GM18868 (cell line): ENCODE results near the gene ATP6V0E1.
A peak's percentile ranks its signal among the peaks of the same experiment; 100 is the strongest.
"Not testable (repeated sequence)": the region's sequence is repeated elsewhere in the genome, so short reads cannot be mapped to it uniquely, and the experiment has no call there.

Source experiments
- ATAC-seq: cut with Tn5 transposase; IDR thresholded peaks from one replicate; pipeline ENCODE4 v1.9.1; 2021; ENCODE audit warnings: mild to moderate bottlenecking, moderate library complexity; ENCODE audit not compliant: unreplicated experiment

Gene ATP6V0E1

DNA sequence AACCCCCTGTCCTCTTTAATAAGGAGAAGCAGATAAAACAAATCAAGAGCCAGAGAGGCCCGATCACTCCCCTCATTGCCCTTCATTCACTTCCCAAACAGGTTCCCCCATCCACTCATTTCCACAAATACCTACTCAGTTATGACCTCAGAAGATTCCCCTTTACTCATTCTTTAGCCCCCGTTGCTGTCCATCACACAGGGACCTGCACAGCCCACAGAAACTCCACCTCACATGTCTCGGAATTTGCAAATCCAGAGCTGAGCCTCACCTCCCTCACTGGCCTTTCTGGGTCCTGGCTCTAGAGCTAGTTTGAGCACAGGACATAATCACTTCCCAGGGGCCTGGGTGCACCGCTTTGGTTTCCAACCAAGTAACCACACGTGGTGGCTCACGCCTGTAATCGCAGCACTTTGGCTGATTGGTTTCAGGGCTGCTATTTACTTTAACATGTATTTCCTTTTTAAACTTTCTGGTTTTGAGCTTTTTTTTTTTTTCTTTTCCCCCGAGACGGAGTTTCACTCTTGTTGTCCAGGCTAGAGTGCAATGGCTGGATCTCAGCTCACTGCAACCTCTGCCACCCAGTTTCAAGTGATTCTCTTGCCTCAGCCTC lies 17.8 kb downstream of the ATP6V0E1 start:
- ATAC-seq = peak; percentile 82

DNA sequence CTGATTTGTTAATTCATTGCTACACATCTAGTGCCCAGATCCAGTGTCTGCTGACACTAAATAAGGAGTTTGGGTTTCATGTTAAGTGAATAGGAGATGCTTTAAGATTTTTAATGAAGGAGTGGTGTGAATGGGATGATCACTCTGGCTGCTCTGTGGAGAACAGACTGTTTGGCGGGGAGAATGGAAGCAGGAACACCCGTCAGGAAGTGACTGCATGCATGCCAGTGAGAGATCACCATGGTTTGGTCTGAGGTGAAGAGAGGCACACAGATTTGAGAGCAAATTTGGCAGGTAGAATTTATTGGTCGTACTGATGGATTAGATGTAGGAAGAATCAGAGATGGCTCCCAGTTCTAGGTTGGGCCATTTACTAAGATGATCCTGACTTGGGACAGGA lies 19.8 kb downstream of the ATP6V0E1 start:
- no peak for ATAC-seq

DNA sequence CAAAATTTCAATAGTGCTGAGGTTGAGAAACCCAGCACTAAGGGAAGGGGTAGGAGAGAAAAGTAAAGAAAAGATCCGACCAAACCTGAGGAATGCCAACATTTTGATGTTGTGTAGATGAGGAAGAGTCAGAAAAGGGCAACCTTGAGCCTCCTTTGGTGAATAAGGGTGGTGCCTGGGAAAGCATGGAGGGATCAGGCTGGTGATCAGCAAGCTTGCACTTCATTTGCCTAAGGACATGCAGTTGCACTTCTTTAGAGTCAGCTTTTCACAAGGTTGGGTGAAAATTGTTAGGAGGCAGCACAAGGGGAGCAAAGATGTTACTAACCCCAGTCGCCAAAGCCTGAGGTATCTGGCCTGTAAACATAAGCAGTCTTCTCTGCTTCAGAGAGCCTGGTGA lies 20.4 kb downstream of the ATP6V0E1 start:
- no peak for ATAC-seq

DNA sequence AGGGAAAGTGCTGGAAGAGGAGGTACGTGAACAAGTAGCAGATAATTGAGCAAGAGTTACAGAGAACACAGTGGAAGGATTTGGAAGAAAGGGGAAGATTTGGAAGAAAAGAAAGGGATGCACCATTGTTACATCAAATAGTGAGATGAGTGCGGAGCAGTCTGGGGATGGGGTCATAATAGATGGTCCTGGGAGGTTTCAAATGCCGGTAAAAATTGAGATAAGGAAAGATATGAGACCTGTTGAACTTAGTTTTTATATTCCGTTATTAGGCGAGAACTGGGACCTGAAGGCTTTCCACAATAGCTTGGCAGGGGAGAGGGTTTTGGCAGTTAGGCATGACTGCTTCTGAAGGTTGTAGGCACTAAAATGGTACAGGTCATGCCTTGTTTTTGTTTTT lies 20.9 kb downstream of the ATP6V0E1 start:
- no peak for ATAC-seq

DNA sequence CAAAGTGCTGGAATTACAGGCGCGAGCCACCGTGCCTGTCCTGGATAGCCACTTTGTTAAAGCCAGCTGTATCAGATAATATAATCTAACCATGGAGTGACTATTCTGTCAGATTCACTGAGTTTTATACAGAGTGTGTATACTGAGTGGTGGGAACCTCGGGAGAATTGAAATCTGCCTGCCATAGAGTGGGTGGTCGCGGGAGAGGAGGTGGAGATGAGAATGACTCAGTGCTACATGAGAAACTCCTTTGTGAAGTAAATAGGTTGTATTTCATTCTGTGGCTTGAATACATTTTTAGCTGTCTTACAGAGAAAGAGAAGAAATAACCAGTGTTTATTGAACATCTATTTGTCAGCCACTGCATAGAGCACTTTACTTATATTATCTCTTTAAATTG lies 26.4 kb downstream of the ATP6V0E1 start:
- ATAC-seq = peak; percentile 63

DNA sequence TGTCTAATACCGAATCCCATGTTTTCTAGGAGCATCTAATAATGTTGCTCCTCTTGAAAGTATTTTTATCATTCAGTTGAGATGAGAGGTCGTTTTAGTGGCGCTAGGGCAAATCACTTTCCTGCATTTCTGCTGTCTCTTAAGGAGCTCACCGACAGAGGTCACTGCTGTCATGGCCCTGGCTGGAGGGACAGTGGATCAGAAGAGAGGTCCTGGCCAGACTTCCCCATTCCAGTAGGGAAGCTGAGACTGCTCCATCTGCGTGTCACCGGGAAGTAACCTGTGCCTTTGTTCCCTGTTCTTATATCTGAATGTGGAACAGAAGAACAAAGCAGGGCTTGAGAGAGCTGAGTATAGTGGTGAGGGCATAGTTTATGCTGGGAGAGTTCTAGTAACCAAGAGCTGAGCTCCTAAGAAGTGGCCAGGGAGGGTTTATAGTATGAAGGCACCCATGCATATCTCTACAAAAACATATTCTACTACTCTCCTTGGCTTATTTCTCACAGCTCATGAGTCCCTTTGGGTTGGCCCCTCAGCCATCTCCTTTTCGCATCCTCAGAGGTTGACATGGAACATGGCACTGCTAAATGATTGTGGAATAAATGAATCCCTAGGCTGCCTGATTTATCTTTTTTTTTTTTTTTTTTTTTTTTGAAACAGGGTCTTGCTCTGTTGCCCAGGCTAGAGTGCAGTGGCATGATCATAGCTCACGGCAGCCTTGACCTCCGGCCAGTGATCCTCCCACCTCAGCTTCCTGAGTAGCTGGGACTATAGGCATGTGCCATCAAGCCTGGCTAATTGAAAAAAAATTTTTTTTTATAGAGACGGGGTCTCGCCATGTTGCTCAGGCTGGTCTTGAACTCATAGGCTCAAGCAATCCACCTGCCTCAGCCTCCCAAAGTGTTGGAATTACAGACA lies 27.2 kb downstream of the ATP6V0E1 start:
- no peak for ATAC-seq

DNA sequence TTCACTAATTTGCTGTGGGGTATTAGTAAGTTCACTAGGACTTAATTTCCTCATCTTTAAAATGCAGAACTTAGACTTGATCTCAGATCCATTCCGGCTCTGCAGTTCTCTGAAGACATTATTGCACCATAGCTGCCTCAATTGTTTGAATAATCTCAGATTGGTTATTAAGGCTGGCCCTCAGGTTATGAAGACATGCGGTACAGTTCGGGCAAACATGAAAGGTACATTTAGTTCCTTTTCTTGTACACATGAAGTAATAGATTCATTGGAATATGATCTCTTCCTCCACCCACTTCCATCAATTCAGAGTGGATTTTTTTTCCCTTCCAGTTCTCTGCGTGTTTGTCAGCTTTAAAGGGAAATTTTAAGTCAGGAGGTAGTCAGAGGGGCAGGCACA lies 28.0 kb downstream of the ATP6V0E1 start:
- ATAC-seq = no peak

DNA sequence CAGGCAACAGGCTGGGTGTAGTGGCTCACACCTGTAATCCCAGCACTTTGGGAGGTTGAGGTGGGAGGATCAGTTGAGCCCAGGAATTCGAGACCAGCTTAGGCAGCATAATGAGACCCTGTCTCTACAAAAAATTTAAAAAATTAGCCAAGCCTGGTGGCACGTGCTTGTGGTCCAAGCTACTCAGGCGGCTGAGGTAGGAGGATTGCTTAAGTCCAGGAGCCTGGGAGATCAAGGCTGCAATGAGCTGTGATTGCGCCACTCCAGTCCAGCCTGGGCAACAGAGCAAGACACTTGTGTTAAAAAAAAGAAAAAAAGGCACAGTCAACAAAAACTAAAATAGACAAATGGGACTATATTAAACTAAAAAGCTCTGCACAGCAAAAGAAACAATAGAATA lies 29.3 kb downstream of the ATP6V0E1 start:
- no peak for ATAC-seq

DNA sequence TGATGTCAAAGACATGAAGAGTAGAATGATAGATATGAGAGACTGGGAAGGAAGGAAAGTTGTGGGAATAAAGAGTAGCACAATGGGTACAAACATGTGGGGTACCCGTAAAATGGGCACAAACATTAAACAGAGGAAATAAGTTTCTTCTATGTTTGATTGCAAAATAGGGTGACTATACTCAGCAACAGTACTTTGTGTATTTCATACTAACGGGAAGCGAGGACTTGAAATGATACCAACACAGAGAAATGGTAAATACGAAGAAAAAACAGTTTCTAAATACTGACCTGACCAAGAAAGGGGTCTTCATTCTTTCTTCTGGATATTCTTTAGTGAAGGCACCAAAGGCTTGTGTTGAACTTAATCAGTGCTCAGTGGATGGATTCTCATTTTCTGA lies 31.1 kb downstream of the ATP6V0E1 start:
- no peak for ATAC-seq

DNA sequence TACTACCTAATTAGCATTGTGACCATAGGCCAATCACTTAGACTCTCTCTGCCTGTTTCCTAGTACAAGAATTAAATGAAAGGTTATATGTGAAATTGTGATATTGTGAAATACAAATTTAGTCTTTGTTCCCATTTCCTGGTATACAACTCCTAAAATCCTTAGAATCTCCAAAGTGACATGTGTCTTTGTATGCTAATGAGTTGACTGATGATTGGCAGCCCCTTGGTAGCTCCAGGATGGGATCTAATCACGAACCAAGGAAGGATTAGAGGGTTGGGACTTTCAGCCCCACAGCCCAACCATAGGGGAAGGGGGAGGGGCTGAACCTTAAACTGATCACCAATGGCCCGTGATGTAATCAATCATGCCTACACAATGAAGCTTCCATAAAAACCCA lies 31.6 kb downstream of the ATP6V0E1 start:
- ATAC-seq = no peak

DNA sequence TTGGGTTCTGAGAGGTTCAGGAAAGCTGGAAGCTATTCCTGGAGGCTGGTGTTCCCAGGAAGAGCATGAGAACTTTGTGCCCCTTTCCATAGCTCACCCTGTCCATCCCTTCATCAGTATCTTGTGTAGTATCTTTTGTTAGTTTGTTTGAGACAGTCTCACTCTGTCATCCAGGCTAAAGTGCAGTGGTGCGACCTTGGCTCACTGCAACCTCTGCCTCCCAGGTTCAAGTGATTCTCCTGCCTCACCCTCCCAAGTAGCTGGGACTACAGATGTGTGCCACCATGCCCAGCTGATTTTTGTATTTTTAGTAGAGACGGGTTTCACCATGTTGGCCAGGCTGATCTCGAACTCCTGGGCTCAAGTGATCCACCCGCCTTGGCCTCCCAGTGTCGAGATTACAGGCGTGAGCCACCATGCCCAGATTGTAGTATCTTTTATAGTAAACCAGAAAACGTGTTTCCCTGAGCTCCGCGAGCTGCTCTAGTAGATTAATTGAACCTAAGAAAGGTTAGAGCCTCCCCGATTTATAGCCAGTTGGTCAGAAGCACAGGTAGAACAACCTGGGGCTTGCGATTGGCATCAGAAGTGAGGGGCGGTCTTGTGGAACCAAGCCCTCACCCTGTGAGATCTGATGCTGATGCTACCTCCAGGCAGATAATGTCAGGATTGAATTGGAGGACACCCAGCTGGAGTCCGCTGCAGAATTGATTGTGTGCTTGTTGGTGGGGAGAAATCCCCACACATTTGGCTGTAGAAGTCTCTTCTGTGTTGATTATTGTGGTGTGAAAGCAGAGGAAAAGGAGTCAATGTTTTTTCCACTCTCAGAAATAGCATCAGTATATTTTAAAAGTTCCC lies 32.3 kb downstream of the ATP6V0E1 start:
- ATAC-seq = no peak

DNA sequence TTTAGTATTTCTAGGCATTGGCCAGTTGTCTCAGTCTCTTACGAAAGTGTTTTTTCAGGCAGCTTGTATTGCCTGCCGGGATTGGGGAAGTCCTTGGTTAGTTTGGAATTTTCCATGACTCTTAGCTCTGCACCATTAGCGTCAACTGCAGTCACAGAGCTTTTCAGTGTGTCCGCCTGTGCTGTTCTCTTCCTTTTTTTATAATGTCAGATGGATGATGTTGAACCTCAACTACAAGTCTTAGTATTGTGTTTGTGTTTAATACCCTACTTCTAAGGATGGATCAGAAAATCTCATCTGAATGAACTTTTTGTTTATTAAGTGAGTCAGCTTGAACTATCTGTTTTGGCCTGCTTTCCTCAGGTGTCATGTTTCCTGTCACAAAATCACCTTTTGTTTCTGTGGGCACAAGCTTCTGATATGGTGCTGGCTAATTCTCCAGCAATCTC lies 33.1 kb downstream of the ATP6V0E1 start:
- peak; percentile 51 for ATAC-seq

DNA sequence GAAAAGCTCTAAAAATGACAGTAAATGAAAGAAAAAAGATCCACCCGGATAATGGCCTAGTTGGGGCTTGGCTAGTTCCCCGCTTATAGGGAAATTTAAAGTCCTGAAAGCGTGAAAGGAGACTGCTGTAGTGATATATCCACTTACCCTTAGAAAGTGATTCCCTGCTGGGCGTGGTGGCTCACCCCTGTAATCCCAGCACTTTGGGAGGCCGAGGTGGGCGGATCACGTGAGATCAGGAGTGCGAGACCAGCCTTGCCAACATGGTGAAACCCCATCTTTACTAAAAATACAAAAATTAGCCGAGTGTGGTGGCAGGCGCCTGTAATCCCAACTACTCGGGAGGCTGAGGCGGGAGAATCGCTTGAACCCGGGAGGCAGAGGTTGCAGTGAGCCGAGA lies 33.5 kb downstream of the ATP6V0E1 start:
- not testable (repeated sequence) for ATAC-seq

DNA sequence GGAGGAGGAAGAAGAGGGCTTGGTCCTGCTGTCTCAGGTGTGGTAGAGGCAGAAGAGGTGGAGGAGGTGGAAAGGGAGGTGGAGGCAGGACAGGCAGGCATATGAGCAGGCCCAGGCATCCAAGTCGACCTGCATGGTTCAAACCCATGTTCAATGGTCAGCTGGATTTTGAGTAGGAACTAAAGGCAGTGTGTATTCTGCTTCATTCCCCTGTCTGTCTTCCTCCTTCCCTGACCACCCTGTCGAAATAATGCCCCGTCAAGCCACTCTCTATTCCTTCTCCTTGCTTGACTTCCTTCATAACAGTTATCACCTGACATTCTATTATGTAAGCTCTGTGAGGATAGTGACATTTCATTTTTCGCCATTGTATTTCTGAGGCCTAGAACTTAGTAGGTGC lies 34.8 kb downstream of the ATP6V0E1 start:
- ATAC-seq = no peak

DNA sequence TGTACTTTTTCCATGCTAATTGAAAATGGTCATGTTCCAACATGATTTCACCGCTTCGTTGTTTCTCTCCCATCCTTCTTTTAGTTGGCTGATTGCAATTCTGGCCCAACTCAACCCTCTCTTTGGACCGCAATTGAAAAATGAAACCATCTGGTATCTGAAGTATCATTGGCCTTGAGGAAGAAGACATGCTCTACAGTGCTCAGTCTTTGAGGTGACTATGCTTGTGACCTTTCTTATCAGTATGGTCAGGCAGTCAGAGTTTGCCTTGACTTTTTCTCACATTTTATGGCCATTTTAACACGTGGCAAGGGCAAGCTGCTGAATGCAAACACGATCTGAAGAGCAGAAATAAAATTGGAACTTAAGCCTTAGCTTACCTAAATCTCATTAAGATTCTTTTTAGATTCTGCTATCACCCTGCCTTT lies 36.6 kb downstream of the ATP6V0E1 start:
- no peak for ATAC-seq

DNA sequence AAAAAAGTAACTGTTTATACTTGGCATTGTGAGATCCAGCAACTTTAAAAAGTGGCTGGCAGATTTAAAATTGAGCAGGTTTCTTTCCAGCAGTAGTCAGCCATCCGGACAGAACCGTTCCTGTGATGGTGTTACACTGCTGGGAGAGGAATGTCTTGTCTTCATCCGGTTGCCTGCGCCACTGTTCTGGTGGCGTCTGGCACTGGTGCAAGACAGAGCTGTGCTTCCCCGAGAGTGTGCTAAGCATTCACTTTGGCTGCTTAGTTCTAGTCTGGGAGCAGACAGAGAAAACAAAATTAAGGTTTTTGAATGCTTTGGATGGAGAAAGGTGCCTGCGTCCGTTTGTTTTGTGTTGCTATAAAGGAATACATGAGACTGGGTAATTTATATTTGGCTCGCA lies 37.1 kb downstream of the ATP6V0E1 start:
- ATAC-seq = no peak

DNA sequence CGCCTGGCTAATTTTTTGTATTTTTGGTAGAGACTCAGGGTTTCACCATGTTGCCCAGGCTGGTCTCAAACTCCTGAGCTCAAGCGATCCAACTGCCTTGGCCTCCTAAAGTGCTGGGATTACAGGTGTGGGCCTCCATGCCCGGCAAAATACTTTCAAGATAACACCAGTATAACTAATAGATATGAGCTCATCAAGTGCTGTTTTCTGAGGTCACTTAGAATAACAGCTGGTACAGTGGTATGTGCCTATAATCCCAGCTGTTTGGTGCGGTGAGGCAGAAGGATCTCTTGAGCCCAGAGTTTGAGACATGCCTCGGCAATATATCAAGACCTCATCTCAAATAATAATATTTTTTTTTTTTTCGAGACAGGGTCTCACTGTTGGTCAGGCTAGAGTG lies 42.1 kb downstream of the ATP6V0E1 start:
- ATAC-seq = no peak

DNA sequence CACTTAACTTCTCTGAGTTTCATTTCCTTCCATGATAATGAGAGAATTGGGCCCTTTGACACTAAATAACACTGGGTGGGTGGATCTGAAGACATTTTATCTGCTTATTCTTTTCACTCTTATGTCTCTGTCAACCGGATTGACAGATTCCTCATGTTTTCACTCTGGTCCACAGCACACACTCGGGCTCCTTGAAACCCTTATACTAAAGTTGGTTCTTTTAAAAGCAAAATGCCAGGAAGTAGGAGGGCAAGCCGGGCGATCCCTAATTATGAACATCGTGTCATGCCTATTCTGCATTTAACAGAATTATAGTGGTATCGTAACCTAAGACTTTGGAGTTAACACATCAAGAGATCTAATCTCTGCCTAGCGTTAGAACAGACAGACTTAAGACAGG lies 44.3 kb downstream of the ATP6V0E1 start:
- ATAC-seq = no peak

DNA sequence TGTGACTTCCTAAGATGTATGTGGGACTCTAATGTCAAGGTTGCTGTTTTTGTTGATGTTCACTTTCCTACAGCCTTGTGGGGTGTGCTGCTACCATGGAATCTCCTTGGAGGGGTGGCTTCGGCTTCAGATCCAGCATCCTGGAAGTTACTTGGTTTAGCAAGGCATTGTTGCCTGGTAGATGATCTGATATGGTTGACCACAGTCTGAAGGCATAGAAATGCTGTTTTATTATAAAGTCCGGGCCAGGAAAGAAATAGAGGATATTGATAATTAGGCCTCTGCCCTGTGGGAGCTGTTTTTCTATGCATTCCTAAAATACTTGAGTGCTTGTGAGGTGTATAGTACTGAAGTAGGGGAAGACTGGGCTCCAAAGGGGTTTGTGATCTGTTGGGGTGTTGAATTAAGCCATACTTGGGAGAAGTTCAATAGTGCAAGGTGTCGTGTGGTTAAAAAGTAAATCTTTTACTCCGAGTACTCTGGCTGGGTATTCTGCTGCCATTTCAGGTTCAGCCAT lies 45.3 kb downstream of the ATP6V0E1 start:
- ATAC-seq = no peak

DNA sequence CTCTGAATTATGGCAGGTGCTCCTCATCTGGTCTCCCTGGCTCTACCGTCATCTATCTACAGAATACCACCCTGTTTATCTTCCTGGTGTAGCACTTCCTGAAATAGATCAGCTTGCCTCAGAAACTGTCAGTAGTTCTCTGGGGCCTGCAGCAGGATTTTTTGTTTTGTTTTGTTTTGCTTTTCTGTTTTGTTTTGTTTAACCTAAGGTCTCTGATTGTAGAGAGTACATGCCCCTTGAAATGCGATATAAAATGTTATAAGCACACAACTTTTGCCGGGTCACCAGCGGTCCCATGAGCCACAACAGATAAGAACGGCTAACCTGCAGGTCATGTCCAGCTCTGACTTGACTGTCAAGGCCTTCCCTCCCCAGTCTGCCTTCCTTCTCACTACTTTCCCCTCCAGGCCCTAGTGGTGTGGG lies 45.9 kb downstream of the ATP6V0E1 start:
- ATAC-seq = no peak

DNA sequence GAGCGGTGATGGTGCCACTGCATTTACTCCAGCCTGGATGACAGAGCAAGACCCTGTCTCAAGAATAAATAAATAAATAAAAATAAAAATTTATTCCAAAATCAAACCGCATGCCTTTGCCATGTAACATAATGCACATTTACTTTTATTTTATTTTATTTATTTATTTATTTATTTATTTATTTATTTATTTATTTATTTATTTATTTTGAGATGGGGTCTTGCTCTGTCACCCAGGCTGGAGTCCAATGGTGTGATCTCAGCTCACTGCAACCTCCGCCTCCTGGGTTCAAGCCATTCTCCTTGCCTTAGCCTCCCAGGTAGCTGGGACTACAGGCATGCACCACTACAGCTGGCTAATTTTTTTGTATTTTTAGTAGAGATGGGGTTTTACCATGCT lies 48.5 kb downstream of the ATP6V0E1 start:
- ATAC-seq = not testable (repeated sequence)
